HG03575 (cell line): ENCODE measurements around the gene TSPAN9.

Experiments
- ATAC-seq: cut with Tn5 transposase; IDR thresholded peaks from one replicate; pipeline ENCODE4 v1.9.1; 2021; ENCODE audit not compliant: unreplicated experiment, insufficient number of reproducible peaks, low FRiP score; ENCODE audit errors: extremely low read depth

TSPAN9 gene

DNA sequence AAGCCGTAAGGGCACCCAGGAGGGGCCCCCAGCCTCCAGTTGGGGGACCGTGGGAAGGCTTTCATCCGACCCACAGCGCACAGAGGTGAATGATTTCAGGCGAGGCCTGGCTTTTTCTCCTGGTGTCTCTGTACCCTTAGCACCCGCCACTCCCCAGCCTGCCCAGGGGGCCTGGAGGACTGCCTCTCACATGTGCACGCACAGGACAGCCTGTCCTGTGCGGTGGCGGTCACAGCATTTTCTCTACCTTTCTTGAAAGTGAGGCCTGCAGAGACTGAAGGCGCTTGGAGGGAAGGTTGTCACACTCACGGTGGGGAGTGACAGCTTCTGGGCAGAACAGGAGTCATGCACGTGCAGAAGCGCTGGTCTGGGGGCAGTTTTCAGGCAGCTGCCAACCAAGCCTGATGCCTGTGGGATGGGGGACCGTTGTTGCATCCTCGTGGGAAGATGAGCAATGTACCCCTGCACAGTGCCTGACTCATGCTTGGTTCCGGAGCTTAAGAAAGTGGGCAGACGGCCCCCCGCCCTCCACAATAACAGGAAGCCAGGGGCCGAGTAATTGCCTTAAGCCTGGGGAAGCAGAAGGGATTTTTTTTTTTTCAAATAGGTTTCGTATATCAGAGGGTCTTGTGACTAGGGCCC is 148.1 kb downstream of the TSPAN9 start:
- no peak for ATAC-seq

GRCh38 chr12:3225796-3226180 is 148.6 kb downstream of the TSPAN9 start:
- no peak for ATAC-seq

- ATAC-seq: no peak
Measured at GRCh38 chr12:3226264-3226663, 149.1 kb downstream of the TSPAN9 start.

- no peak for ATAC-seq
Measured at GRCh38 chr12:3227076-3227975, 150.1 kb downstream of the TSPAN9 start.

DNA sequence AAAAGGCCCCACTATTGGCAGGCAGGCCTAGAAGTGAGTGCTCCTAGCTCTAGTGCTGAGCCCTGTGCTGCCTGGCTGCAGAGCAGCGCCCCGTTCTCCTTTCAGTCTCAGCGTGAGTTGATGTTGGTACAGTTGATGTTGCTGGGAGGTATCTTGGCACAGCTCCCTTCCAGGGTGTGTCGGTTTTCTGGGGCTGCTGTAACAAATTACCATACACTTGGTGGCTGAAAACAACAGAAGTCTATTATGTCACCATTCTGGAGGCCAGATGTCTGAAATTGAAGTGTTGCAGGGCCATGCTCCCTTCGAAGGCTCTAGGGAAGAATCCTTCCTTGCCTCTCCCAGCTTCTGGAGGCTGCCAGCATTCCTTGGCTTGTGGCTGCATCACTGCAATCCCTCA is 151.4 kb downstream of the TSPAN9 start:
- no peak for ATAC-seq

- ATAC-seq: no peak
Measured at GRCh38 chr12:3229577-3229976, 152.4 kb downstream of the TSPAN9 start.

GRCh38 chr12:3230758-3231375 is 153.7 kb downstream of the TSPAN9 start:
- ATAC-seq: no peak

DNA sequence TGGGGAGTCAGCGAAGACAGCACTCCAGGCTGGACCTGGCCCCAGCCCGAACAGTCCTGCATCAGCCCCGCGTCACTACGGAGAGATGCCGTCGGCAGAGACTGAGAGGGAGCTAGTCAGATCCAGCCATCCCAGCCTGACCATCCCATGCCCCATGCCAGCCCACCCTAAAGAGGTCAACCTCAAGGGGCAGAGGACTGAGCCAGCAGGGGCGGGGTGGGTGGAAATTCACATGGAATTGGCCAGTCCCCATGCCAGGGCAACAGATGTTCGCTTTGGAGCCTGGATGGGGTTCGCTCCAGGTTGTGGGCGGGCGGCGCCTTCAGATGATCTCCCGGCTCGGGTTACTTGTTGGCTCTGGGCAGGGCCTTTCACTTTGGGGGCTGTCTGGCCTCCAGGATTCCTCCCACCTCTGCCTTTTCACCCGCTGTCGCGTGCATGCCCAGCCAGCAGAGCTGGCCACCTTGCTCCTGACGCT is 154.3 kb downstream of the TSPAN9 start:
- no peak for ATAC-seq

DNA sequence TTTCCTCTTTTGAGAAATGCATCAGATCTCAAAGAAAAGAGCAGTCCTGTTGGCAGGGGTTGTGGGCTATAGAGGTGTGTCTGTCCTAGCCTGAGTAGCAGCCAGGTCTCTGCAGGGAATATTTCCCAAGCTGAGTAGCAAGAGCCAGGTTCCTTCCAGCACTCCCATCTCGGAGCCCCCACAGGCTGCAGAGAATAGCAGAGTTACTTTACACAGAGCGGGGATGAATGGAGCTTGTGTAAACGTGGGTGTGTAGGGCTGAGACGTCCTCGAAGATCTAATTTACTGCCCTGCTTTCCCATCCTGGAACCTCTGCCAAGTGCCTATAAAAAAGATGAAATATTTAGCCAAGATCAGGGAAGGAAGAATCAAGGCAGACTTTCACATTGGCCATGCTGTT is 156.6 kb downstream of the TSPAN9 start:
- no peak for ATAC-seq

DNA sequence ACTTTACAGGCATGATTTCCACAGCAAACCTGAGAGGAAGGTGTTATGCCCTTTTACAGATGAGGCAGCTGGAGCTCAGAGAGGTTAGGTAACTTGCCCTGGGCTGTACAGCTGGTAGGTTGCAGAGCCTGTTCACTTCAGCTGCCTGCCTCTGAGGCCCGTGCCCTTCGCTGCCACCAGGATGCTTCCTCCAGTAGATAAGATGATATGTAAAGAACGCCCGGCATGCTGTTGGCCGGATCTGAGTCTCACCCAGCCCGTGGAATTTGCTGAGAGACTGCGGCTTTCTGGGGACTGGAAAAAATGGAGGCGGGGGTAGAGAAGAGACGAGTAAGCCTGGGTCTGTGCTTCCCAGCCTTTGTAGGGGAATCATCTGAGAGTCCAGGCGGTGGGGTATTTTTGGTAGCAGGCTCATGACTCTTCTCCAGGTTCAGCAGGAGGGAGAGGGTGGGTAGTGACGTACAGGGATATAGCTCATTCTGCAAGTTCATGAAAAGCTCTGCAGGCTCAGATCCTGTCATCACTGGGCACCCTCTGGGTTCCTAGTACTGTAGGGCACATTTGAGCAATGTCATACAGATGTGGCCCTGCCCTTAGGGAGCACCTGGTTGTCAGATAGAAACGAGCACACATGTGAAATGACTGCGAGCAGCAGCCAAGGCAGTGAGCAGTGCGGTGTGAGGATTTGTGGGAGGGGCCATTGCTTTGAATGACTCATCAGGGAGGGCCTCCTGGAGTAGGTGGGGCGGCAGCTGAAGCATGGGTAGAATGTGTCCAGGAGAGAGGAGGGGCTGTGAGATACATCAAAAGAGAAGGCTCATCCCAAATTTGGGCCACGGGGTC is 159.4 kb downstream of the TSPAN9 start:
- ATAC-seq: no peak

DNA sequence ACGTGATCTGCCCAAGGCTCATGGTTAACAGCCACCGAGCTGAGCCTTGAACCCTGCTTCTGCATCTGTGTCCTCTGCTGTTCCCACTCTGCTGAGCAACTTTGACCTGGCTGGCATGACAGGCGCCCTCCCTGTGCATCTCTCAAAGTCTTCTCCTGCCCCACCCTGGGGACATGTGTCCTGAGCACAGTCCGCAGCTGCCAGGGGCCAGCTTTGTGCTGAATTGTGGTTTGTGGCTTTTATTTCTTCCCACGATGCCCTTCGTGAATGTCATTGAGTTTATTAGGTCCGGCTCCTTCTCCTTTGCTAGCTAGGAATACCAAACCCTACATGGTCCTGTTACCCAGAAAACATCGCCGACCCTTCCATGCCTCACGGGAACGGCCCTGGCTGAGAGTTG is 161.0 kb downstream of the TSPAN9 start:
- ATAC-seq: no peak

- no peak for ATAC-seq
Measured at GRCh38 chr12:3241621-3242020, 164.4 kb downstream of the TSPAN9 start.

DNA sequence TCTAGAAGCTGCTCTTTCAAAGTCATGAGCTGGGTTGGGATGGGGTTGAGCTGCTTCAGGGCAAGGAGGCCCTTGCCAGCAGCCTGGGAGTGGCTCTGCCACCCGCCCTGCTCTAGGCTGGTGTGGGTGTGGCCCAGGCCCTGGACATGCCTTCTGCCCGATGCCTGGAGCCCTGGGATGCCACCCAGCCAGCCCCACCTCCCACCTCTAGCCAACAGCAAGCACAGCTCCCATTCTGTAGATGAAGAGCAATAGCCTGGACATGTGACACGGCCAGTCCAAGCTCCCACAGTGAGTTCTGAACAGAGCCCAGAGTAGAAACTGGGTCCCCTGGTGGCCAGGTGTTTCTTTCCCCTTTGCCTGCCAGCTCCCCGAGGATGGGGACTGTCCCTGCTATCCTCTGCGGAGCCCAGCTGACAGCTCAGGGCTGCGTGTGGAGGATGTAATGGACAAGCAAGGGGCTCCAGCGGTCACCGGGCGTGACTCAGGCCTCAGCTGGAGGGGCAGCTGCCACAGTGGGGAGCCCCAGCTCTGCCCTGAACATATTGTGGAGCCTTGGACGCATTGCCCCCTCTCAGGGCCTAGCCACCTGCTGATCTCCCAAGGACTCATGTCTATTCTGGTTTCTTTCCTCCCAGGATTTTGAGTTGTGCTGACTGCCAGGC is 165.2 kb downstream of the TSPAN9 start:
- ATAC-seq: no peak

DNA sequence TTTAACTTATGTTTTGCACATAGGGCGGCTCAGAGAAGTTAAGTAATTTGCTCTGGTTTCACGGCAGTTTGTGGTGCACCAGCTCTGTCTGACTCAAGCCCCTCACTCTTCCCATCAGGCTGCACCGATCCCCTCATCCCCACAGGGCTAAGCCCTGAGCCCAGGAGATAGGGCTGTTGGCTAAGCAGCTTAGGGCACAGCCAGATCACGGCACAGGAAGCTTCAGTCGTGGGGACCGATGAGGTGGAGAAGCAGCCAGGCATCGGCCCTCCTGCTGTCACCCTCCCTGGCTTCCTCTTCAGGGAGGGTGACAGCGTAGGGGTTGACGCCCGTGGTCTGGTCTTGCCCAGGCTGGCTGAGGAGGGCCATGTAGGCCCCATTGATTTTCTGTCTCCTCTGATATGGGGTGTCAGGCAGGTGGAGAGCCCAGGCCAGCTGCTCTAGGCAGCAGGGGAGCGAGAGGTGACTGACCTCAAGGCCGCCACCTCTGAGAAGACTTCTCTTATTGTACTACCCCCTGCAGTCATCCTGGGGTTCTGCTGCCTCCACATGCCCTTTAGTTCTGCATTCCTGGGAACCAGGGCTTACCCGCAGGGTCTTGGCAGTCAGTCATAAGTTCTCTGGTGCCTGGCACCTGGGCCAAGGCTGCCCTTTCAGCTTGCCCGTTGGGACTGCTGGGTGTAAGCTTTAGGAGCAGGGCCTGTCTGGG is 166.4 kb downstream of the TSPAN9 start:
- ATAC-seq: no peak

DNA sequence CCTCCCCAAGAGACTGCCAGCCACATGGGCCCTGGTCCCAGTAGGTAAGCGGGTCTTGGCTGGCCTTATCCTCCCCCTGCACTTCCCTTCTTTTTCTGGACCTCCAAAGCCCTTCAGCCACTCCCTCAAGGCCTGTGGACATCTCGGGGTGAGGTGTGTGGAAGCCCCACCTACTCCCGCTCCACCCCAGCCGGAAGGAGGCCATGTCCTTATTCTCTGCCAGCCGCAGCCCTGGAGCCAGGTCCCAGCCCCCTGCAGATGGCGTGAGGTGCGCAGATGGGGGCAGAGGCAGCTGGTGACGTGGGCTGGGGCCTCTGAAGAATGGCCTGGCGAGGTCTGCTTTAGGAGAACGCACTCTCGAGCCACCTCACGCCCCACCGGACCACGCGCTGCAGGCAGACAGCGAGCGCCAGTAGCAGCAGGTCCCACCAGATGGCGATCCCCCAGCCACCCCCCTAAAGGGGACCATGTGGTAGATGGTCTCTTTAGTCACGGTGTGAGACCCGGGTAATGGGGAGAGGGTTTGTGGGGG is 167.1 kb downstream of the TSPAN9 start:
- no peak for ATAC-seq

DNA sequence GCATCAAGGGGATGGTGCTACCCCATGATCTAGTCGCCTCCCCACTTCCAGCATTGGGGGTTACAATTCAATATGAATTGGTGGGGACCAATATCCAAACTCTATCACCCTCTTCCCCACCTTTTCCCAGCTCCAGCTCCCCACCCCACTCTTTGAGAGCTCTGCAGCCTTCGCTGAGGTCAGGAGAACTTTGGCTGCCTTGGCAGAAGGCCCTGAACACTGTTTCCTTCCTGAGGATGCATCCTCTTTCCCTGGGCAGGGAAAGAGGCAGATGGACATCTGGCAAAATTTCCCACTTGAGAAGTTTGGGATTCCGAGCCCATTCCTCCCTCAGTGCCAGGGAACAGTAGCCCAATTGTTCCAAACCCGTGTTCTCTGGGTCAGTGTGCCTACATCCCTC is 169.1 kb downstream of the TSPAN9 start:
- no peak for ATAC-seq

- no peak for ATAC-seq
Measured at GRCh38 chr12:3247077-3247476, 169.9 kb downstream of the TSPAN9 start.

GRCh38 chr12:3247629-3248161 is 170.5 kb downstream of the TSPAN9 start:
- no peak for ATAC-seq
